ENCODE measurements around the gene BPIFA2.
"Not testable (repeated sequence)": the region's sequence is repeated elsewhere in the genome, so short reads cannot be mapped to it uniquely, and the experiment has no call there.

BPIFA2 gene, protein sequence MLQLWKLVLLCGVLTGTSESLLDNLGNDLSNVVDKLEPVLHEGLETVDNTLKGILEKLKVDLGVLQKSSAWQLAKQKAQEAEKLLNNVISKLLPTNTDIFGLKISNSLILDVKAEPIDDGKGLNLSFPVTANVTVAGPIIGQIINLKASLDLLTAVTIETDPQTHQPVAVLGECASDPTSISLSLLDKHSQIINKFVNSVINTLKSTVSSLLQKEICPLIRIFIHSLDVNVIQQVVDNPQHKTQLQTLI

GRCh38 chr20:33167859-33168258 is at the start of gene BPIFA2:
Gene BPIFA2, plus strand, starts transcription at chr20:33168159. Its CDS starts 987 bp downstream, at chr20:33169146.
- no peak for DNase-seq (ENCODE audit: low read depth)

- DNase-seq (ENCODE audit: low read depth): no peak
Measured at GRCh38 chr20:33119725-33120720, 47.9 kb upstream of the BPIFA2 start.

- no peak for DNase-seq (ENCODE audit: low read depth)
Measured at GRCh38 chr20:33120934-33121333, 47.0 kb upstream of the BPIFA2 start.

- DNase-seq (ENCODE audit: low read depth): not testable (repeated sequence)
Measured at GRCh38 chr20:33122297-33122696, 45.7 kb upstream of the BPIFA2 start.

GRCh38 chr20:33124261-33124660 is 43.7 kb upstream of the BPIFA2 start:
- no peak for DNase-seq (ENCODE audit: low read depth)

DNA sequence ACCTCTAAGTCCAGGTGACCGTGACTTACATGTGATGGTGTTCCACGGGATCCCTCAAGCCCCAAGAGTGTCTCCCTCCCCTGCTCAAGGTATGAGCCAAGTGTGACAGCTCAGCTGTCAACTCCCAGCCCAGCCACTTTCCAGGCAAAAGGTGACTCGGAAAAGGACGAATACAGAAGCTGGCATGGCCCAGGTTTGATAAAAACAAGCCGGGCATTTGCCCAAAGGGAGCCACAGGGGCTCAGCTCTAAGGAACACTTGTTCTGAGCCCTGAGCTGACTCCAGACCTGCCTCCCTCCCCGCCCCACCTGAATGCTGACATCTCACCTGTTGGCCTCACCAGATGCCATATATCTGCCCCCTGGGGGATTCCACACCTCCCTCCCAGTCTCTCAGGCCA is 43.0 kb upstream of the BPIFA2 start:
- no peak for DNase-seq (ENCODE audit: low read depth)

GRCh38 chr20:33125983-33126382 is 42.0 kb upstream of the BPIFA2 start:
- no peak for DNase-seq (ENCODE audit: low read depth)

DNA sequence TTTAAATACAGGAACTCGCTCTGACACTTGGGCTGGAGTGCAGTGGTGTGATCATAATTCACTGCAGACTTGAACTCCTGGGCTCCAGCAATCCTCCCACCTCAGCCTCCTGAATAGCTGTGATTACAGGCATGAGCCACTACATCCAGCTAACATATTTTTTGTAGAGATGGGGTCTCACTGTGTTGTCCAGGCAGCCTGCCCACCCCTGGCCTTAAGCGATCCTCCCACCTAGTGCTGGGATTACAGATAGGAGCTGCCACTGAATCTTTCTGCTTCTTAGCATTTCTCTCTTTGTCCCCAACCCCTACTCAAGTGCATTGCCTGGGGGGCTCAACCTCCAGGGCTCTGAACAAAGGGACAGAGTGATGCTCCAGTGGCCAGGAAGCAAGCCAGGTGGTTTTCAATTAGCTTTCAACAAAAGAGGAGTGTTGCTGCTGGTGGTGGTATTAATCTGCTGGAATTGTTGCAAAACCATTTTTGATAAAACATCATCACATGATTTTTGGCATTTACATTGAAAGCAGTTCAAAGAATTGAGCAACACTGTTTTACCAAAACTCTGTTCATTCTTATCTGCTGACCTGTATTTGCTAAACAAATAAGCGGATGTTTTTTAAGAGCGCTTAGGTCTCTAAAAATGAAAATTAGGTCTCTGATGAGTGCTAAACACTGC is 40.4 kb upstream of the BPIFA2 start:
- DNase-seq (ENCODE audit: low read depth): no peak

- DNase-seq (ENCODE audit: low read depth): no peak
Measured at GRCh38 chr20:33130568-33131061, 37.3 kb upstream of the BPIFA2 start.

DNA sequence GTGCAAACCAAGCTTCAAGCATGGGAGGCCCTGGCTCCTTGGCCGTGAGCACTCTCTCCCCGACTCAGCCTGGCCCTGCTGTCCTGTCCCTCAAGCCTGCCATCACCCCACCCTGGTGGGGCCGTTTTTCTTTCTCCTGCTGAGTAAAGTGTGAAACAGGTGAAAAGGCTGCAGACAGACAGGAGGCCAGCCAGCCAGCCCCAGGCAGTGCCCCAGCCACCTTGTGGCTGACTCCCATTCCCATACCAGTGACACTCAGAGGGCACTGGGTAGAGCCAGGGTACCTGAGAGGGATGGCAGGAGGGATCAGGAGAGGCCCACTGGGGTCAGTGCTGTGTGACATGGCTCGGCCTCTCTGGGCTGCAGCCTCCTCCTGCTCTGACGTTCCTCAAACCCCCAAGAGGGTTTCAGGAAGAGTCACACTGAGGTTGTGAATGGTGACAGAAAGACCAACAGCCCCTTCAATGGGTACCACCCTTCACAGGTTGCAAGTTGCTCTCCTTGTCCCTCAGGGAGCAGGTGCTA is 35.9 kb upstream of the BPIFA2 start:
- DNase-seq (ENCODE audit: low read depth): no peak

DNA sequence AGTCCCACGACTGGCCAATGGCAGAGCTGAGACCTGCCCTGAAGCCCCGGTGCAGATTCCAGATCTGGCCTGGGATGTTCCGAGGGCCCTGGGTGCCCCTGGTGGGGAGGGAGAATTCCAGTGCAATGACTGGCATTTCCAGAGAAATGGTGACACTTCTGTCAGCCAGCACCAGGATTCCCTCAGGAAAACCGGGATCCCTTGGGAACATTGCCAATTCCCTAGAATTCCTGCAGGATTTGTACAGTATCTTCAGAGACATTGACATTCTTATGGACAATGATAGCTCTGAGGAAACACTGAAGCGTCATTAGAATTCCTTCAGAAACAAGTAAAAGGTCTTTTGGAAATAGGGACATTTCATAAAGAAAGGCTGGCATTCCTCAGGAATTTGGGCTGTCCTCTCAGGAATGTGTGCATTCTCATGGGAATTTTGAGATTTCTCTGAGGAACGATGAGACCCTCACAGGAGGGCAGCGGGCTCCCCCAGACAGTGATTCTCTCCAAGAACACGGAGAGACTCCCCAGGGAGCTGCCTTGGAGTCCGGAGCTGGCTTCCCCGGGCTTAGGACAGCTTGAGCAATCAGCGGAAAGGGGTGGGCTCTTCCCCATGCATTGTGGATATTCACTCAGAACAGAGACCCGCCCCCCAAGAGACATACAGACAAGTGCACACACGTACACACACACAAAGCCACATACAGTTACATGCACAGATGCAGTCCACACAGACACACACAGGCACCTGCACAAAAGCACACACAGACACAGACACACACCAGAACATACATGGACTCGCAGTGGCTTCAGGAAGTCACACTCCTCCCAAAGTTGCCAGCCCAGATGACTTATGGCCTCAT is 35.2 kb upstream of the BPIFA2 start:
- no peak for DNase-seq (ENCODE audit: low read depth)

- no peak for DNase-seq (ENCODE audit: low read depth)
Measured at GRCh38 chr20:33133373-33133941, 34.5 kb upstream of the BPIFA2 start.

GRCh38 chr20:33137195-33137594 is 30.8 kb upstream of the BPIFA2 start:
- DNase-seq (ENCODE audit: low read depth): no peak

- no peak for DNase-seq (ENCODE audit: low read depth)
Measured at GRCh38 chr20:33139467-33139866, 28.5 kb upstream of the BPIFA2 start.

- no peak for DNase-seq (ENCODE audit: low read depth)
Measured at GRCh38 chr20:33145521-33145920, 22.4 kb upstream of the BPIFA2 start.

DNA sequence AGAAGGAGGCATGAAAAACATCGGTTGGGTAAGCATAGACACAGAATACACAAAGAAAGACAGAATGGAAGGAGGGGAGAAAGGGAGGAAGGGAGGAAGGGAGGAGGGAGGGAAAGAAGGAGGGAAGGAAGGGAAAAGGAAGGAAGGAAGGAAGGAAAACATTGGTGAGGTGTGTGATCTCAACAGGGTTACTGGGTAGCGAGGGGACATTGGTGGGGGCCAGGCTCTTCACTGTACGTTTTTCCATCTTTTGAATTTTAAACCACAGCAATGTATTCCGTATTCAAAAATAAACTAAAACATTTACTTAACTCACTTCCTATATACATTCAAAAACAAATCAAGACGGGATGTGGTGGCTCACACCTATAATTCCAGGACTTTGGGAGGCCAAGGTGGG is 20.7 kb upstream of the BPIFA2 start:
- DNase-seq (ENCODE audit: low read depth): no peak

DNA sequence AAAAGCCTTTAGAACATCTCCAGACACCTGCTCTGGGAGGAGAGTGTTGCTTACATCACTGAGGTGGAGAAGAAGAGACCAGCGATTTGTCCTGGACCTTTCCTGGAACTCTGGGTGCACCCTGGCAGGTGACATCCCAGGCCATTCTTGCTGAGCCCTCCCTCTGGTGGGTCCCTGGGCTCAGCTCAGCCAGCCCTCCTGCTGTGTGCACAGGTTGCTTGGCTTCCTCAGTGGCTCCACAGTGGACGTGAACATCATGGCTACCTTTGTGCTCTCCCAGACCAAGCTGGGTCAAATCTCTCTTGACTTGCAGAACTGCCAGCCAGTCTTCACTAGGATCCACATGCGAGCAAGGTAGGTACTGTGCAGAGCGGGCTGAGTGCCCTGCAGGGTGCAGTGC is 19.9 kb upstream of the BPIFA2 start:
- DNase-seq (ENCODE audit: low read depth): no peak

DNA sequence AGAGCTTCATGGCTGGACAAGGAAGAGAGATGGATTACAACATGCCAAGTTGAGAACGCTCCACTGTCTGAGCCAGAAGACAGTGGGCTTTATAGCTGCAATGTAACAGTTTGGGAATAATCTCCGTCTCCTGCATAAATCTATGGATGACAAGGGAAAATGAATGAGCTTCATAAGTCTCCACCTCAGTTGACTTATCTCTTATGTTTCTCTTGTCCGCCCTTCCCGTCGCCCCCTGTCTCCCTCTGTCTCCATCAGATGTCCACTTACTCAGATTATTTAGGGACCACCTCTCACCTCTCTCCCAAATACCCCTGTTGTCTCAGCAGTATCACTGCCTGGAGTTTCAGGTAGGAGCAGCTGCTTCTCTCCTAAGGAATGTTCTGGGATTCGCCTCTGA is 13.7 kb upstream of the BPIFA2 start:
- no peak for DNase-seq (ENCODE audit: low read depth)

GRCh38 chr20:33158637-33159385 is 9.1 kb upstream of the BPIFA2 start:
- DNase-seq (ENCODE audit: low read depth): no peak

DNA sequence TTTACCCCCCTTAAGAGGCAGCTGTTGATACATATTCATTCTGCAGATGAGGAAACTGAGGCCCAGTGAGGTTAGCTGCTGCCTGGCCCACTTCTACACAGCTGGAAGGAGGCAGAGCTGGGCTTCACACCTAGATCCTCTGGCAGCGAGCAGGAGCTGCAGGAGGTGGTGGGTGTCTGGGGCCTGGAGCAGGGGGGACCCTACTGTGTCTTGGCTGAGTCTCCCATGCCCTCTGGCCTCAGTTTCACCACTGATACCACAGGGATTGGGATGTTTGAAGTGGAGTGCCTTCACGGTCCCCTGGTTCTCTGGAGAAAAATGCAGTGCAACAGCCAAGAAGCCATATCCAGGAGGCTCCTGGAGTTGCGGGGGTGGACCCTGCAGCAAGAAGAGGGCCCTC is 8.2 kb upstream of the BPIFA2 start:
- no peak for DNase-seq (ENCODE audit: low read depth)

Data from HS-27A (cell line).